Limb (tissue), 2 donors: Measurements from ENCODE around the gene EPB41L1.

ENCODE experiments used
- DNase-seq, 2 donors: peaks; one replicate each; pipeline ENCODE4 v3.0.0-alpha.2; 2016; ENCODE audit errors: extremely low spot score in 2 of 2

Gene EPB41L1

GRCh38 chr20:36255445-36255844, 100.9 kb downstream of the EPB41L1 start:
- DNase-seq: no peak

- no peak for DNase-seq
Measured at GRCh38 chr20:36259177-36260061, 104.9 kb downstream of the EPB41L1 start.

GRCh38 chr20:36260316-36260715, 105.8 kb downstream of the EPB41L1 start:
- no peak for DNase-seq

- no peak for DNase-seq
Measured at GRCh38 chr20:36261389-36262105, 107.0 kb downstream of the EPB41L1 start.

- no peak for DNase-seq
Measured at GRCh38 chr20:36262440-36262839, 107.9 kb downstream of the EPB41L1 start.

- DNase-seq: no peak
Measured at GRCh38 chr20:36264426-36265246, 110.1 kb downstream of the EPB41L1 start.

- no peak for DNase-seq
Measured at GRCh38 chr20:36266189-36266588, 111.6 kb downstream of the EPB41L1 start.

- DNase-seq: no peak
Measured at GRCh38 chr20:36267605-36268381, 113.3 kb downstream of the EPB41L1 start.

- DNase-seq: peak in 1 of 2 donors; percentile 18
Measured at GRCh38 chr20:36268440-36269342, 114.2 kb downstream of the EPB41L1 start.

GRCh38 chr20:36269507-36269906, 115.0 kb downstream of the EPB41L1 start:
- no peak for DNase-seq

- DNase-seq: no peak
Measured at GRCh38 chr20:36270744-36271638, 116.5 kb downstream of the EPB41L1 start.

GRCh38 chr20:36271639-36272546, 117.4 kb downstream of the EPB41L1 start:
- no peak for DNase-seq

- no peak for DNase-seq
Measured at GRCh38 chr20:36272547-36273220, 118.1 kb downstream of the EPB41L1 start.

GRCh38 chr20:36273414-36274180, 119.1 kb downstream of the EPB41L1 start:
- DNase-seq: no peak

GRCh38 chr20:36274181-36274841, 119.8 kb downstream of the EPB41L1 start:
- DNase-seq: no peak

GRCh38 chr20:36275011-36275410, 120.5 kb downstream of the EPB41L1 start:
- no peak for DNase-seq
